SJSA1 (cell line): ENCODE measurements around the gene VPS13D. TPM values are rescaled to one million over a fixed set of nuclear protein-coding genes. Genes with fewer than 3 reads are reported as not detected.

Experiments
- DNase-seq, 2 experiments: peaks; one replicate each; pipeline ENCODE4 v3.0.0-alpha.2; 2015 to 2020; ENCODE audit warnings: low spot score in 2 of 2, low read depth in 1 of 2
- H3K27ac ChIP-seq: fragments of 250-450 bp; sonication (Bioruptor Pico); 2 replicates; pipeline ENCODE4 v1.5.1; 2020; ENCODE audit warnings: mild to moderate bottlenecking, moderate library complexity
- H3K27me3 ChIP-seq: fragments of 250-450 bp; sonication (Bioruptor Pico); replicated peaks from 2 replicates; pipeline ENCODE4 v1.5.1; 2020; ENCODE audit warnings: mild to moderate bottlenecking, moderate library complexity
- H3K36me3 ChIP-seq: fragments of 250-450 bp; sonication (Bioruptor Pico); 2 replicates; pipeline ENCODE4 v1.5.1; 2020; ENCODE audit warnings: mild to moderate bottlenecking
- H3K4me1 ChIP-seq: fragments of 250-450 bp; sonication (Bioruptor Pico); replicated peaks from 2 replicates; pipeline ENCODE4 v1.6.1; 2021; ENCODE audit warnings: mild to moderate bottlenecking
- H3K4me3 ChIP-seq: fragments of 250-450 bp; sonication (Bioruptor Pico); 2 replicates; pipeline ENCODE4 v1.5.1; 2020; ENCODE audit warnings: mild to moderate bottlenecking
- H3K9me3 ChIP-seq: fragments of 250-450 bp; sonication (Bioruptor Pico); replicated peaks from 2 replicates; pipeline ENCODE4 v1.5.1; 2020; ENCODE audit warnings: mild to moderate bottlenecking
- total RNA-seq: library from RNA; depleted of rRNA; stranded (reverse); fragments of >200 nt; shearing (Covaris generic); gene quantifications from 2 replicates; pipeline ENCODE4 v1.2.3, GENCODE V29; 2014

VPS13D gene
- total RNA-seq, 1 experiment from 2014 or later: 12.9 TPM

DNA sequence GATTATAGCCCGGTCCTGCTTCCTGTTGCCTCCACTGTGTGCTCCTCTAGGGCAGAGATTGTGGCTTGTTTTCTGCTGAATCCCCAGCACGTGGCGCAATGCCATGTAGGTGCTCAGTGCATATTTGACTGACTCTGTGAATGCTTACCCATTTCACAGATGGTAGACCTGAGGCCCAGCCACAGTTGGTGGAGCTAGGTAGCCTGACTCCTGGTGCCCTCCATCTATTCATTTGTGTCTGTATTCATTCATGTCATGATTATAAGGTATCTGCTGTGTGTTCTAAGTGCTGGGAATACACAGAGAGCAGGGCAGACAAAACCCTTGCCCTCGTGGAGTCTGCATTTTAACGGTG, 40.5 kb upstream of the VPS13D start:
- DNase-seq: no peak
- Histone ChIP-seq H3K36me3 (no peaks in the 10 kb centered on the region), H3K27me3 (no peaks in the 10 kb centered on the region), H3K9me3 (no peaks in the 10 kb centered on the region), H3K4me3 (no peak overlapping the region), H3K27ac (no peak overlapping the region), H3K4me1 (peaks cover 8% of the 10 kb centered on the region)

DNA sequence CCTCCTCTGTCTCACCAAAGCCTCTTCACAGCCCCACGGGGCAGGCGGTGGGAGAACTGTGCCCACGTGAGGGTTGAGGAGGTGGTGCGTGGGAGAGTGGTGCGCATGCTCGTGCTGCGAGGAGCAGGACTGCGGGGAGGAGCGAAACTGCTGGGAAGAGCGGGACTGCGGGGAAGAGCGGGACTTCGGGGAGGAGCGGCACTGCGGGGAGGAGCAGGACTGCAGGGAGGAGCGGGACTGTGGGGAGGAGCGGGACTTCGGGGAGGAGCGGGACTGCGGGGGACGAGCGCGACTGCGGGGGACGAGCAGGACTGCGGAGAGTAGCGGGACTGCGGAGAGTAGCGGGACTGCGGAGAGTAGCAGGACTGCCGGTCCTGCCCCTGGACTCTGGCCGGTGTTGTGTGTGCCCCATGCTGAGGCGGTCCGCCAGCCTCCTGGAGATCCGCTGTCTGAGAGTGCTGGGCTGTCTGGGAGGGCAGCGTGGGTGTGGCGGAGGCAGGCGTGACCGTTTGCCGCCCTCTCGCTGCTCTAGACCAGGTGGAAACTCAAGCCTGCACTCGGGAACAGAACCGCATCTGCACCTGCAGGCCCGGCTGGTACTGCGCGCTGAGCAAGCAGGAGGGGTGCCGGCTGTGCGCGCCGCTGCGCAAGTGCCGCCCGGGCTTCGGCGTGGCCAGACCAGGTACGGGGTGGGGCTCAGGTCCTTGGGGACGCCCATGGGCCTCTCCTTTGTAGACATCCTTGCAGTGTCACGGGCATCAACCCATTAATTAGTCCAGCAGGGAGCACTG, 38.4 kb upstream of the VPS13D start:
- H3K27ac ChIP-seq: no peak overlapping the region
- no peaks in the 10 kb centered on the region for H3K27me3 ChIP-seq
- no peak overlapping the region for H3K4me3 ChIP-seq
- H3K9me3 ChIP-seq: no peaks in the 10 kb centered on the region
- H3K36me3 ChIP-seq: no peaks in the 10 kb centered on the region
- no peak for DNase-seq
- no peaks in the 10 kb centered on the region for H3K4me1 ChIP-seq

DNA sequence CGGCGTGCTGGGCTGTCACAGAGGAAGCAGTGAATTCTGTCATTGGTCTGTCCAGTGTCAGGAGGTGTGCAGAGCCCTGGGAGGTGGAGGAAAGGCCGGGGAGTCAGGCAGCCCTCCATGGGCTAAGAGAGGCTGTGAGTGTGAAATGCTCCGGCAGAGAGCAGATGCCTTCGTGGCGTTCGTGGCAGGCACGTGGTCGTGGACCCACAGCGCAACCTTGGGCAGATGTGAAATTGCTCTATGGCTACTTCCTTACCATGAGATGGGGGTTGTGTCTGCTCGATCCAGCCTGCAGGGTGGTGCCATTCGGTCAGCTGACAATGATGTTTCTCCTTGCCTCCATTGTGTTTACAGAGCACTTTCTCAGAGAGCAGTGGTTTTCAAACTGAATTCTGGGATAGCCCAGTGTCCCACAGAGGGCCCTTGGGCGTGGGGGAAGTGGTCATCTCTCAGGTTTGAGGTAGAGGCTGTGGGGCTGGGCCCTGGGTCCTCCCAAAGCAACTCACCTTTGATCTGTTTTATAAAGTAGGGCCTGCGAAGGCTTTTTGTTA, 35.1 kb upstream of the VPS13D start:
- Histone ChIP-seq H3K36me3 (no peaks in the 10 kb centered on the region), H3K27ac (no peak overlapping the region), H3K27me3 (no peaks in the 10 kb centered on the region), H3K9me3 (no peaks in the 10 kb centered on the region), H3K4me1 (no peaks in the 10 kb centered on the region), H3K4me3 (no peak overlapping the region)
- DNase-seq: no peak

DNA sequence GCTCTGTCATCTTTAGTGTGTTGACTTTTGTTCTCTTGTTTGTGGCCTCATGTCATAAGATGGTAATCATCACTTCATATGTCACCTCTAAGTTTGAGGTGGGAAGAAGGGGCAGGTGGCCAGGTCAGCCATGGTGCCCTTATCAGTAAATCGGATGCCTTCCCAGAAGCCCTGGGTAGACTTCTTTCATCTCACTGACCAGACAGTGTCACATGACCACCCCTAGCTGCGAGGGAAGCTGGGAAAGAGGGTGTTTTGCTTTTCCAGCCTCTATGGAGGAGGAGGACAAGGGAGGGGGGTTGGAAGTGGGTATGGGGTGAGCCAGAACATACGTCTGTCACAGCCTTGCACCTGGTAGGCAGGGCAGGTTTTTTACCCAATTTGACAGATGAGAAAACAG, 34.4 kb upstream of the VPS13D start:
- DNase-seq: no peak
- H3K9me3 ChIP-seq: no peaks in the 10 kb centered on the region
- H3K4me3 ChIP-seq: no peak overlapping the region
- no peak overlapping the region for H3K27ac ChIP-seq
- no peaks in the 10 kb centered on the region for H3K4me1 ChIP-seq
- no peaks in the 10 kb centered on the region for H3K36me3 ChIP-seq
- H3K27me3 ChIP-seq: no peaks in the 10 kb centered on the region

DNA sequence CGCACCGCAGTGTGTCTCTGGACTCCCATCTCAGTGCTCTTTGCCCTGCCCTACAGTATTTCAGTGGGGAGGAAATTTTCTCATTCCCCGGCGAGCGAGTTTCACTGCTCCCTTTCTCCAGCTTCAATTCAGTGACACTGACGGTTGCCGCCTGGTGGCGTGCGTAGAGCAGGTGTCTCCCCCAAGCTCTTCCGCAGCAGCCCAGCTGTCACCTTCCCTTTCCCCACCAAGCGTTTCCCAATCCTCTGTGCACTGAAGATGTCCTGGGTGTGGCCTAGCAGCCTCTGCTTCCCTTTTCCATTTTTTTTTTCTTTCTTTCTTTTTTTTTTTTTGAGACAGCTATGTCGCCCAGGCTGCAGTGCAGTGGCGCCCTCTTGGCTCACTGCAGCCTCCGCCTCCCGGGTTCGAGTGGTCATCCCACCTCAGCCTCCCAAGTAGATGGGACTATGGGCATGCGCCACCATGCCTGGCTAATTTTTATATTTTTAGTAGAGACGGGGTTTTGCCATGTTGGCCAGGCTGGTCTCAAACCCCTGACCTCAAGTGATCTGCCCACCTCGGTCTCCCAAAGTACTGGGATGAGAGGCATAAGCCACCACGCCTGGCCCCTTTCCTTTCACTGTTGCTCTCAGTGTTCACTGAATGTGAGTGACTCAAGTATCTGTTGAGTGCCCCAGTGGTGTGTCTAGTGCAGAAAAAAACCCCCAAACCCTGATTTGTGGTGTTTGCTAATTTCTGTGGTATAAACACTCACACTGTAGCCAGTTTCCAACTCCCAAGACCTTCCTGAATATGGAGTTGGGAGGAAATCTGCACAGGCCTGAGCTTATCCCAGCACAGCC, 33.0 kb upstream of the VPS13D start:
- no peak overlapping the region for H3K4me3 ChIP-seq
- H3K9me3 ChIP-seq: no peaks in the 10 kb centered on the region
- no peak for DNase-seq
- H3K36me3 ChIP-seq: no peaks in the 10 kb centered on the region
- H3K27ac ChIP-seq: no peak overlapping the region
- no peaks in the 10 kb centered on the region for H3K27me3 ChIP-seq
- H3K4me1 ChIP-seq: no peaks in the 10 kb centered on the region

DNA sequence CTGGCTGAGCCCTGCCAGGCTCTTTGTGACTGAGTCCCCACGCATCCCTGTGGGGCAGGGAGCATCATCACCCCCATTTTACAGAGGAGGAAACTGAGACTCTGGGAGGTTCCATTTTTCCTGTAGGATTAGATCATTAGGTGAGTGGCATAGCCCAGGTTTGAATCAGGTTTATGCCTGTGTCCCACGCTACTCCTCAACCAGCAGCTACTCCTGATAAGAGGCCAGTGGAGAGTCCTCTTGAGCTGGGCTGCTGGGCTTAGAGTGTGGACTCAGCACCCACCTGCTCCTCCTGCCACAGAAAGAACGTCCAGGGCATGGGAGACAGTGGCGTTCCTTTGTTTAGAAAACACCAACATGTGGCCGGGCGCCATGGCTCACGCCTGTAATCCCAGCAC, 32.3 kb upstream of the VPS13D start:
- Histone ChIP-seq H3K27ac (no peak overlapping the region), H3K27me3 (no peaks in the 10 kb centered on the region), H3K36me3 (no peaks in the 10 kb centered on the region), H3K4me1 (no peaks in the 10 kb centered on the region), H3K4me3 (no peak overlapping the region), H3K9me3 (no peaks in the 10 kb centered on the region)
- DNase-seq: no peak

DNA sequence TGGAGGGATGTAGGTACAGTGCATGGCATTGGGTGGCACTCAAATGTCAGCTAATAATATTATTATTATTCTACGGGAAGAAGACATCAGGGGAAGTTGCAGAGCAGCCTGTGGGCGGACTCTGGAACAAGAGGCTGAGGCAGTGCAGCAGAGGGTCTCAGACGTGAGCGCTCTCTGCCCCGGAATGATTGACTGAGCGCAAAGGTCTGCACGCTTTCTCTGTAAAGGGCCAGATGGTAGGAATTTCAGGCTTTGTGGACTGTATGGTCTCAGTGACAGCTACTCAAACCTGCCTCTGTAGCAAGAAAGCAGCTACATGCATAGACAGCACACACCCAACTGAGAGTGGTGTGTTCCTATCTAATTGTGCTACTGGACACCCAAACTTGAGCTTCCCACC, 29.6 kb upstream of the VPS13D start:
- no peak overlapping the region for H3K27ac ChIP-seq
- DNase-seq: no peak

DNA sequence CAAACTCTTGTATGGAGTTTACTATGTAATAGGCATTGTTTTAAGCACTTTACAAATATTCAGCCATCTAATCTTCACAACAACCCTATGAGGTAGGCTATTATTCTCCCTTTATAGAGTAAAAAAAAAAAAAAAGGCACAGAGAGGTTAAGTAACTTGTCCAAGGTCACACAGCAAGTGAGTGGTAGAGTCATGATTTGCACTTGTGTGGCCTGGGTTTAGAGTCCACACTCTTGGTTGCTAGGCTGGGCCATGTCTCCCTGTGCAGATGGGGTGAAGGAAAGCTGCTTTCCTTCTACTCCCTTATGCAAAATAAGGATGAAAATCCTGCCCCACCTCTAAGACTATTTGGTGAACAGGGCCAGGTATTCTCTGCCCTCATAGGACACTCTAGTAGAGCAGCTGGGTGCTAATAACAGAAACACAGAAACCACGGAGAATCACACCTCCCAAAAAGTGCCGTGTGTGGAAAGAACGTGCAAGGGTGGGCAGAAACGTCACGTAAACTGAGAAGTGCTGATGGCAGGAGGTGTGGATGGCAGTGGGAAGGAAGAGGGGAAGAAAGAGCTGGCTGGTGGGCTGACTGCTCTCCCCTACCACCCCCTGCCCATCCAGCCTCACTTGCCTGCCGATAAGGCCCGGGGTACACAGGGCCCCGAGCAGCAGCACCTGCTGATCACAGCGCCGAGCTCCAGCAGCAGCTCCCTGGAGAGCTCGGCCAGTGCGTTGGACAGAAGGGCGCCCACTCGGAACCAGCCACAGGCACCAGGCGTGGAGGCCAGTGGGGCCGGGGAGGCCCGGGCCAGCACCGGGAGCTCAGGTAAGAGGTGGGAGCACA, 28.3 kb upstream of the VPS13D start:
- no peaks in the 10 kb centered on the region for H3K27me3 ChIP-seq
- no peaks in the 10 kb centered on the region for H3K9me3 ChIP-seq
- no peaks in the 10 kb centered on the region for H3K36me3 ChIP-seq
- no peak overlapping the region for H3K4me3 ChIP-seq
- H3K27ac ChIP-seq: no peak overlapping the region
- H3K4me1 ChIP-seq: no peaks in the 10 kb centered on the region
- no peak for DNase-seq

More for the DNA sequence above, 29.6 kb upstream of the VPS13D start:
- no peaks in the 10 kb centered on the region for H3K36me3 ChIP-seq
- H3K4me1 ChIP-seq: no peaks in the 10 kb centered on the region
- no peaks in the 10 kb centered on the region for H3K9me3 ChIP-seq
- H3K4me3 ChIP-seq: no peak overlapping the region
- H3K27me3 ChIP-seq: no peaks in the 10 kb centered on the region

DNA sequence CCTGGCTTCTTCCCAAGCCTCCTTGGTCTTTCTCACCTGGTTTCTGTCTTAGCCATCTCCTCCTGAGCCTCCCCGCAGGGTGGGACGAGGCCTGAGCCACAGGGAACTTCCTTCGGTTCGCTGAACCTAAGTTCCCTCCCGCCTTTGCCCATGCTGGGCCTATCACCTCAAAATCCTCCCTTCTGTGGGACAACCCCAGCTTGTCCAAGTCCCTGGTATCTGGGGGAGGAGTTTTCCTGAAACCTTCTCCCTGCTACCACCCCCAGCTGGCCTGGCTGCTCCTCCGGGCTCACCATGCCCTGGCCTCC, 27.7 kb upstream of the VPS13D start:
- Histone ChIP-seq H3K4me1 (no peaks in the 10 kb centered on the region), H3K36me3 (no peaks in the 10 kb centered on the region), H3K27ac (no peak overlapping the region), H3K4me3 (no peak overlapping the region), H3K27me3 (no peaks in the 10 kb centered on the region), H3K9me3 (no peaks in the 10 kb centered on the region)
- no peak for DNase-seq

DNA sequence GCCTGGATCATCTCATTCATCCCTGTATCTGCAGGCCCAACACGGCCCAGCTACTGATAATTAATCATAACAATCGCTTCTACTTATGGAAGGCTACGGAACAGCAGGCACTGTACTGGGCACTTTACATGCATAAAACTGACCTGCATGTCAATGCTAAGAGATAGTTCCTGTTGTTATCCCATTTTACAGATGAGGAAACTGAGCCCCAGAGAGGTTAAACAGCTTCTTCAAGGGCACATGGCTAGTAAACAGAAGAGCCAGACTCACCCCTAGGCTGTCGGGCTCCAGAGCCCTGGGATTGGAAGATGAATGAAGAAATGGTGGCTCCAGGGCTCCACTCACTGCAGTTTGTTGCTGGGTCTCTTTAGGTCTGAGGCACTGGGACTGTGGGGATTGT, 27.3 kb upstream of the VPS13D start:
- Histone ChIP-seq H3K9me3 (no peaks in the 10 kb centered on the region), H3K27me3 (no peaks in the 10 kb centered on the region)

DNA sequence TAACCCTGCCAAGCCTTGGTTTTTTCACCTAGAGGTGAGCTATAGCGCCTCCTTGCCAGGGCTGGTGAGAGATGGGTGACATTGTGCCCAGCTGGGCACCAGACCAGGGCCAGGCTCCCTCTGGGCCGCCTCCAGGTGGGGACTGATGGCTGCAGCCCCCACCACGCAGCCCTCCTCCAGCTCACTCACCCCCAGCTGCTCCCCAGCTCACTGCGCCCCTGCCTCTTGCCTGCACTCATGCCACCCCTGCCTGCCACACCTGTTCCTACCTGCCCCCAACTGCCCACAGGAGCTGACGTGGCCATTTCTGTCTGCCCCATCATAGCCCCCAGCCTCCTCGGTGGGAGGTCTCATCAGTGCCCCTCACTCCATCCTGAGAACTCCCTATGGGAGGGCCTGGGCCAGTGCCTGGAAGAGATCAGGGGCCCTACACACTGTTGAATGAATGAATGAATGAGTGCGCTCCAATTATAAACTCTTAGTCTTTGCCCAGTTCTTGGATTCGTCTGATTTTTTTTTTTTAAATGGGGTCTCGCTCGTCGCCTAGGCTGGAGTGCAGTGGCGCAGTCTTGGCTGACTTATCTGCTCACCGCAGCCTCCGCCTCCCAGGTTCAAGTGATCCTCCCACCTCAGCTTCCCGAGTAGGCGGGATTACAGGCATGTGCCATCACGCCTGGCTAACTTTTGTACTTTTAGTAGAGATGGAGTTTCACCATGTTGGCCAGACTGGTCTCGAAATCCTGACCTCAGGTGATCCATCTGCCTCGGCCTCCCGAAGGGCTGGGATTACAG, 26.4 kb upstream of the VPS13D start:
- Histone ChIP-seq H3K4me1 (no peaks in the 10 kb centered on the region), H3K27ac (no peak overlapping the region), H3K9me3 (no peaks in the 10 kb centered on the region), H3K4me3 (no peak overlapping the region), H3K36me3 (no peaks in the 10 kb centered on the region), H3K27me3 (no peaks in the 10 kb centered on the region)
- no peak for DNase-seq

More for the DNA sequence above, 27.3 kb upstream of the VPS13D start:
- H3K27ac ChIP-seq: no peak overlapping the region
- H3K4me3 ChIP-seq: no peak overlapping the region
- H3K36me3 ChIP-seq: no peaks in the 10 kb centered on the region
- H3K4me1 ChIP-seq: no peaks in the 10 kb centered on the region
- DNase-seq: no peak

DNA sequence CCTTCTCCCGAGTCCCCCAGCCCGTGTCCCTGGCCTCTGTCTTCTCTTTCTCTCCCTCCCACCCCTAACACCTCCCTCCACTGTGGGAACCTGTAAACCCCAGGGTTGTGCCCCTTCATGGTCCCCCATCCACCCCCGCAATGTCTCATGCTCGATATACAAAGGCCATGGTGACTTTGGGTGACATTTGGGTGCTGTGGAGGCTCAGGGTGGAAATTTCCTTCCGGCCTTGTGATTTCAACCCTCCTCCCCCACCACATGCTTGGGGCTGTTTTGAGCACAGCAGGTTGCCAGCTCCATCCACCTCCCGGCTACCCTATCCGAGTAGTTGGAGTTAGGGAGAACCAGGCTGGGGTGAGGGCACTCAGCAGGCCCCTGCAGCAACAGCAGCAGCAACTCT, 25.7 kb upstream of the VPS13D start:
- Histone ChIP-seq H3K27ac (no peak overlapping the region), H3K4me1 (no peaks in the 10 kb centered on the region), H3K4me3 (no peak overlapping the region), H3K9me3 (no peaks in the 10 kb centered on the region), H3K36me3 (no peaks in the 10 kb centered on the region), H3K27me3 (no peaks in the 10 kb centered on the region)
- no peak for DNase-seq
